Breast epithelium (tissue), 4 donors: ENCODE measurements around the gene PALLD. TPM values are rescaled to one million over a fixed set of nuclear protein-coding genes. Genes with fewer than 3 reads are reported as not detected.
"Not testable (repeated sequence)": the region's sequence is repeated elsewhere in the genome, so short reads cannot be mapped to it uniquely, and the experiment has no call there.

Experiments used
- DNase-seq, 2 donors: peaks; one replicate each; pipeline ENCODE4 v3.0.0-alpha.2; 2019; ENCODE audit warnings: low spot score in 2 of 2
- H3K27ac ChIP-seq, 2 donors: fragments of 200-600 bp; sonication (generic) in 1 of 2; one replicate each; pipeline ENCODE4 v1.5.1; 2016 to 2019; ENCODE audit warnings: mild to moderate bottlenecking in 1 of 2
- H3K27me3 ChIP-seq, 2 donors: fragments of 200-600 bp; sonication (generic) in 1 of 2; one replicate each; pipeline versions ENCODE4 v1.5.1 to v1.6.0; 2017 to 2019; ENCODE audit warnings: control low read depth in 1 of 2, mild to moderate bottlenecking in 1 of 2
- H3K36me3 ChIP-seq: fragments of 200-600 bp; one replicate; pipeline ENCODE4 v1.5.1; 2019
- H3K4me1 ChIP-seq, 2 donors: fragments of 200-600 bp; sonication (generic); one replicate each; pipeline ENCODE4 v1.5.1; 2016 to 2019; ENCODE audit warnings: control low read depth in 1 of 2
- H3K4me3 ChIP-seq, 3 donors: fragments of 200-600 bp; sonication (generic); 1 replicate in 2 of 3; 2 replicates in 1 of 3; pipeline ENCODE4 v1.5.1; 2016 to 2019; ENCODE audit warnings: mild to moderate bottlenecking in 3 of 3, moderate library complexity in 2 of 3
- H3K9me3 ChIP-seq, 2 donors: fragments of 200-600 bp; sonication (generic) in 1 of 2; one replicate each; pipeline ENCODE4 v1.5.1; 2016 to 2019; ENCODE audit warnings: control low read depth in 1 of 2
- POLR2A ChIP-seq: fragments of 450-650 bp; IDR thresholded peaks from one replicate; pipeline ENCODE4 v1.6.1; 2016; ENCODE audit warnings: antibody characterized with exemption, mild to moderate bottlenecking, moderate library complexity
- POLR2AphosphoS5 ChIP-seq, 3 donors: sonication (generic); formaldehyde crosslinking; IDR thresholded peaks; one replicate each; pipeline ENCODE4 v1.6.1; 2017; ENCODE audit warnings: antibody characterized with exemption in 3 of 3
- intact Hi-C: fragments of 100-400 bp; cut with DNase I; formaldehyde crosslinking; loops from one replicate; pipeline ENCODE4 v1.15.1; 2023; ENCODE audit warnings: low total_unique reads
- total RNA-seq, 3 donors: library from RNA; depleted of rRNA; stranded (reverse); fragments of >200 nt; gene quantifications; one replicate each; pipeline ENCODE4 v1.1.0, GENCODE V29; 2016
- TF ChIP-seq, protein P1 (sequence below), 3 donors: fragments of 450-650 bp; IDR thresholded peaks; one replicate each; pipeline ENCODE4 v1.5.1; 2016 to 2017; ENCODE audit warnings: antibody characterized with exemption in 3 of 3, mild to moderate bottlenecking in 3 of 3, moderate library complexity in 3 of 3

The PALLD gene
- total RNA-seq, 3 donors from 2014 or later: 96.0 to 186 (median 174) TPM

DNA sequence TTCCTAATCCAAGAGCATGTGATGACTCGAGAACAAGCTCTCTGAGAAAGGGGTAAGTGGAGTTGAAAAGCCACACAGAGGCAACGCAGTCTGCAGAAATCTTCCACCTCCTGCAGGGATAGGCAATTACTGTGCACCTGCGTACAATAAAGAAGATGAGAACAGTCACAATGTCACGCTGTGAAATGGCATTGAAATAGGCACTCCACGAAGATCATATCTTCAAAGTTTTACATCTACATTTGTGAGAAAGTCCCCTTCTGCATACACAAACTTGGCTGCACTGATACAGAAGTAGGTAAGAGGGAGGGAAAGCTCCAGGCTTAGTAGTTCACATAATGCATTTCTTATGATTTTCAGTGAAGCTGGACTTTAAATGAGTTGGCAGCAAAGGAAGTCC, 43.7 kb upstream of the PALLD start:
- no peak overlapping the region for H3K27ac ChIP-seq
- no peaks in the 10 kb centered on the region for H3K4me1 ChIP-seq
- intact Hi-C loops: no loop called here
- TF ChIP-seq POLR2AphosphoS5 (IDR thresholded peaks at IDR 0.05): no peak
- no peak for TF ChIP-seq POLR2A
- TF ChIP-seq, protein P1, sequence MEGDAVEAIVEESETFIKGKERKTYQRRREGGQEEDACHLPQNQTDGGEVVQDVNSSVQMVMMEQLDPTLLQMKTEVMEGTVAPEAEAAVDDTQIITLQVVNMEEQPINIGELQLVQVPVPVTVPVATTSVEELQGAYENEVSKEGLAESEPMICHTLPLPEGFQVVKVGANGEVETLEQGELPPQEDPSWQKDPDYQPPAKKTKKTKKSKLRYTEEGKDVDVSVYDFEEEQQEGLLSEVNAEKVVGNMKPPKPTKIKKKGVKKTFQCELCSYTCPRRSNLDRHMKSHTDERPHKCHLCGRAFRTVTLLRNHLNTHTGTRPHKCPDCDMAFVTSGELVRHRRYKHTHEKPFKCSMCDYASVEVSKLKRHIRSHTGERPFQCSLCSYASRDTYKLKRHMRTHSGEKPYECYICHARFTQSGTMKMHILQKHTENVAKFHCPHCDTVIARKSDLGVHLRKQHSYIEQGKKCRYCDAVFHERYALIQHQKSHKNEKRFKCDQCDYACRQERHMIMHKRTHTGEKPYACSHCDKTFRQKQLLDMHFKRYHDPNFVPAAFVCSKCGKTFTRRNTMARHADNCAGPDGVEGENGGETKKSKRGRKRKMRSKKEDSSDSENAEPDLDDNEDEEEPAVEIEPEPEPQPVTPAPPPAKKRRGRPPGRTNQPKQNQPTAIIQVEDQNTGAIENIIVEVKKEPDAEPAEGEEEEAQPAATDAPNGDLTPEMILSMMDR (IDR thresholded peaks at IDR 0.05): no peak
- no peaks in the 10 kb centered on the region for H3K27me3 ChIP-seq
- DNase-seq: no peak
- H3K9me3 ChIP-seq: no peaks in the 10 kb centered on the region
- peaks cover 9% of the 10 kb centered on the region for H3K36me3 ChIP-seq
- no peak overlapping the region for H3K4me3 ChIP-seq

DNA sequence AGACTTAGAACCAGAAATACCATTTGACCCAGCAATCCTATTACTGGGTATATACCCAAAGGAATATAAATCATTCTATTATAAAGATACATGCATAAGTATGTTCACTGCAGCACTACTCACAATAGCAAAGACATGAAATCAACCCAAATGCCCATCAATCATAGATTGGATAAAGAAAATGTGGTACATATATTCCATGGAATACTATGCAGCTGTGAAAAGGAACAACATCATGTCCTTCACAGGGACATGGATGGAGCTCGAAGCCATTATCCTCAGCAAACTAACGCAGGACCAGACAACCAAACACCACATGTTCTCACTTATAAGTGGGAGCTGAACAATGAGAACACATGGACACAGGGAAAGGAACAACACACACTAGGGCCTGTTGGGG, 38.6 kb upstream of the PALLD start:
- DNase-seq, intact Hi-C loops, H3K9me3 ChIP-seq, H3K4me1 ChIP-seq, H3K27me3 ChIP-seq, H3K36me3 ChIP-seq, H3K27ac ChIP-seq, H3K4me3 ChIP-seq: not testable (repeated sequence)

DNA sequence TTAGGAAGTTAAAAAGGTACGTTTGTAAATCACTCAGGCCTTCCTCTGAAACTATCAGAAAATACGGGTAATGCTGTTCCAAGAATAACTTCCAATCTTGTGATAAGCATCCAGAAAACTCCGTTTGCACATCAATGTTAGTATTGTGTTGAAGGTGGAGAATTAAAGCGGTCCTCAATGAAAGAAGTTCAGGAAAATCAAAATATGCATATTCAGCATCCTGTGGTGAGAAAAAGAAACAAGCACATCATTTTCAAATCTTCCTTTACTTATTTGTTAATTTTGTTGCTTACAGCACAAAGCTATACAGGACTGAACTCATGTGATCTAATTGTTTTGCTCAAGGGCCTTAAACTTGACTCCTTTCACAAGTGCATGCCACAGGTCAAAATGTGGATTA, 35.0 kb upstream of the PALLD start:
- no peak overlapping the region for H3K27ac ChIP-seq
- H3K4me1 ChIP-seq: no peaks in the 10 kb centered on the region
- DNase-seq: no peak
- no peaks in the 10 kb centered on the region for H3K9me3 ChIP-seq
- no peaks in the 10 kb centered on the region for H3K27me3 ChIP-seq
- TF ChIP-seq POLR2A: no peak
- TF ChIP-seq, protein P1 (IDR thresholded peaks at IDR 0.05): no peak
- no peak for TF ChIP-seq POLR2AphosphoS5 (IDR thresholded peaks at IDR 0.05)
- H3K36me3 ChIP-seq: no peaks in the 10 kb centered on the region
- intact Hi-C loops: no loop called here
- H3K4me3 ChIP-seq: no peak overlapping the region

DNA sequence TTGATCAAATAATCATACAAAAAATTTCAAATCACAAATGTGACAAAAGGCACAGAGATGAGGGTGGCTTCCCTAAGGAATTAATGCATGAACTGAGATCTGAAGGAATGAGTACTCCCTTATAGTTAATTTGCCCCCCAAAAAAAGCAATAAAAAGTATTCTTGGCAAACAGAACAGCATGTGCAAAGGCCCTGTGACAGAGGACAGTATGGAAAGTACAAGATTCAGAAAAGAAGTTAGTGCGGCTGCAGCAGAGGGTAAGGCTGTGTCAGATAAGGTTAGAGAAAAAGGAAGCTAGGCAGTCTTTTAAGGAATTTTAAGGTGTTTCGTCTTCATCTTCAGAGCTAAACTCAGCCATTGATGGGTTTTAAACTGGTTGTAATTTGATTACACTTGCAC, 23.9 kb upstream of the PALLD start:
- DNase-seq: no peak
- intact Hi-C loops: no loop called here
- TF ChIP-seq POLR2A: no peak
- TF ChIP-seq, protein P1 (IDR thresholded peaks at IDR 0.05): no peak
- TF ChIP-seq POLR2AphosphoS5 (IDR thresholded peaks at IDR 0.05): no peak
- Histone ChIP-seq H3K4me3 (no peak overlapping the region), H3K36me3 (no peaks in the 10 kb centered on the region), H3K27me3 (no peaks in the 10 kb centered on the region), H3K9me3 (no peaks in the 10 kb centered on the region), H3K4me1 (no peaks in the 10 kb centered on the region), H3K27ac (no peak overlapping the region)

DNA sequence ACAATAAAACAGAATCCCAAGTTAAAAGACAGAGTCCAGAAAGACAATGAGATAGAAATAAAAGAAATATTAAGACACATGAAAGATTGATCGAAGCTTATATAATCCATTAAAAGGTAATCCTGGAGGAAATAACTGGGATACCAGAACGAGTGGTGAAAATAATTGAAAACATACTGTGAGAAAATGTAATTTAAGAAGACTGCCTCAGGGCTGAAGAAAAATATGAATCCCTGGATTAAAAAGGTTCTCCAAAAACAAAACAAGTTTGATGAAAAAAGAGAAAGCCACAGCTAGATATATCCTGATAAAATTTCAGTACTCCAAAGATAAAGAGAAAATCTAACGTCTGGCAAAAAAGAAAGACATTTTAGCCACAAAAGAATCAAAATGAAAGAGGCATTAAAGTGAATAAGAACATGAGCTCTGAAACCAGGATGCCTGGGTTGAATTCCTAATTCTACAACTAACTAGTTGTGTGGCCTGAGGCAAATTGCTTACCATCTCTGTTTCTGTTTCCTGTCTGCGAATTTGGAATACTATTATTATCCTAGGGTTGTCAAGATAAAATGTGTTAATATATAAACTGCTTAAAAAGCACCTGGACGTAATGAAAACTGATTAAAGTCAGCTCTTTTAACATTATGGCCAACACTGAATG, 22.1 kb upstream of the PALLD start:
- Histone ChIP-seq H3K9me3 (no peaks in the 10 kb centered on the region), H3K36me3 (no peaks in the 10 kb centered on the region), H3K4me3 (no peak overlapping the region), H3K27ac (peak overlapping the region in 1 of 2 donors; percentile 6), H3K27me3 (no peaks in the 10 kb centered on the region), H3K4me1 (no peaks in the 10 kb centered on the region)
- no peak for DNase-seq
- intact Hi-C loops: no loop called here
- no peak for TF ChIP-seq POLR2AphosphoS5 (IDR thresholded peaks at IDR 0.05)
- TF ChIP-seq, protein P1 (IDR thresholded peaks at IDR 0.05): no peak
- no peak for TF ChIP-seq POLR2A

DNA sequence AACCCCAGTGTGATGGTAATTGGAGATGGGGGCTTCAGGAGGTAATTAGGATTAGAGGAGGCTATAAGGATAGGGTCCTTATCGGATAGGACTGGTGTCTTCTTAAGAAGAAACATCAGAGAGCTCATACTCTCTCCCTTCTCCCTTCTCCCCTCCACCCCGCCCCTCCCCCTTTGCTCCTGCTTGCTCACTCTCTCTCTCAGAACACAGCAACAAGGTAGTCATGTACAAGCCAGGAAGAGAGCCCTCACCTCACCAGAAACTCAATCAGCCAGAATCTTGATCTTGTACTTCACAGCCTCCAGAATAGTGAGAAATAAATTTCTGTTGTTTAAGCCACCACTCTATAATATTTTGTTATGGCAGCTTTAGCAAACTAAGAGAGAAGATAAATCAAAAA, 21.1 kb upstream of the PALLD start:
- H3K27me3 ChIP-seq: no peaks in the 10 kb centered on the region
- H3K36me3 ChIP-seq: no peaks in the 10 kb centered on the region
- no peak overlapping the region for H3K27ac ChIP-seq
- DNase-seq: no peak
- H3K4me1 ChIP-seq: no peaks in the 10 kb centered on the region
- TF ChIP-seq POLR2A (no peak), POLR2AphosphoS5 (IDR thresholded peaks at IDR 0.05) (no peak)
- TF ChIP-seq, protein P1 (IDR thresholded peaks at IDR 0.05): no peak
- H3K4me3 ChIP-seq: no peak overlapping the region
- no peaks in the 10 kb centered on the region for H3K9me3 ChIP-seq
- intact Hi-C loops: no loop called here
